Gastroesophageal sphincter (tissue), 3 donors: Measurements from ENCODE around the gene BLOC1S6.

Experiments used
- EP300 ChIP-seq: sonication (generic); formaldehyde crosslinking; IDR thresholded peaks from one replicate; pipeline ENCODE4 v1.6.1; 2017; ENCODE audit warnings: antibody characterized with exemption, mild to moderate bottlenecking
- POLR2A ChIP-seq, 2 donors: fragments of 450-650 bp; IDR thresholded peaks; one replicate each; pipeline ENCODE4 v1.6.1; 2017; ENCODE audit warnings: antibody characterized with exemption in 2 of 2, mild to moderate bottlenecking in 2 of 2, moderate library complexity in 1 of 2
- POLR2AphosphoS5 ChIP-seq: sonication (generic); formaldehyde crosslinking; IDR thresholded peaks from one replicate; pipeline ENCODE4 v1.6.1; 2017; ENCODE audit warnings: antibody characterized with exemption
- TF ChIP-seq, protein P1 (sequence below), 4 experiments: fragments of 200-600 bp in 2 of 4; fragments of 450-650 bp in 2 of 4; sonication (generic) in 1 of 4; IDR thresholded peaks; one replicate each; pipeline ENCODE4 v1.5.1; 2017 to 2019; ENCODE audit warnings: antibody characterized with exemption in 4 of 4, mild to moderate bottlenecking in 2 of 4, moderate library complexity in 2 of 4

DNA sequence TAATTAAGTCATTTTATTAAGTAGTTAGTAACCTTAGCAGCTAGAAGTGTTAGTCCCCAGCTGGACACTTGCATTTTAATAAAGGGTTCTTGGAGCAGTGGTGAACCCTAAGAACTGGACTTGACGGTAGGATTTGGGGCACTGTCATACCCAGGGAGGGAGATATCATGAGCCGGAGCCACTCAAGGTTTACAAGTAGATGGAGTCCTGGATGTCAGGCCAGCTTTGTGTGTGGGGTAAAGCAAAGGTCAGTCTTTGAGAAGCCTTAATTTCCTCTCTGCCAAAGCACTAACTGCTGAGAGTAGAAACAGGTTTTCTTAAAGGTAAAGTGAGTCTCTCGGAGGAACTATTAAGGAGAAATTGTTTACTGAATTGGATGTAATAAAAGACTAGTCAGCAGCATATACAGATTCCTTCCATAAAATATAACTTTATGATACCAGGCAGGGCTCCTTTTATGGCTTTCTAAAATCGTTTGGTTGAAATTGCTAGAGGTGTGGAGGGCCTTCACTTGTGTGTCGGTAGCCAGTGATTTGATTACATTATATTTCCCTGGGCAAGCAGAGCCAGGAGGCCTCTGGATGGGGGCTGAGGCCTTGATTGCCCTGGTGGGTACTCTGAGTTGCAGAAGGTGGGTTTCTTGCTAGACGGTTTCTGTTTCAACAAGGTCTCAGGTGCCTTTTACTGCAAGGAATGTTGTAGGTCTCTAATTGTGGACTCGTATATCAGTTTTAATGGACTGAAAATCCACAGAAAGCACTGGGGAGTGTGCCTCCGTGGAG, 70.8 kb downstream of the BLOC1S6 start:
- TF ChIP-seq, protein P1, sequence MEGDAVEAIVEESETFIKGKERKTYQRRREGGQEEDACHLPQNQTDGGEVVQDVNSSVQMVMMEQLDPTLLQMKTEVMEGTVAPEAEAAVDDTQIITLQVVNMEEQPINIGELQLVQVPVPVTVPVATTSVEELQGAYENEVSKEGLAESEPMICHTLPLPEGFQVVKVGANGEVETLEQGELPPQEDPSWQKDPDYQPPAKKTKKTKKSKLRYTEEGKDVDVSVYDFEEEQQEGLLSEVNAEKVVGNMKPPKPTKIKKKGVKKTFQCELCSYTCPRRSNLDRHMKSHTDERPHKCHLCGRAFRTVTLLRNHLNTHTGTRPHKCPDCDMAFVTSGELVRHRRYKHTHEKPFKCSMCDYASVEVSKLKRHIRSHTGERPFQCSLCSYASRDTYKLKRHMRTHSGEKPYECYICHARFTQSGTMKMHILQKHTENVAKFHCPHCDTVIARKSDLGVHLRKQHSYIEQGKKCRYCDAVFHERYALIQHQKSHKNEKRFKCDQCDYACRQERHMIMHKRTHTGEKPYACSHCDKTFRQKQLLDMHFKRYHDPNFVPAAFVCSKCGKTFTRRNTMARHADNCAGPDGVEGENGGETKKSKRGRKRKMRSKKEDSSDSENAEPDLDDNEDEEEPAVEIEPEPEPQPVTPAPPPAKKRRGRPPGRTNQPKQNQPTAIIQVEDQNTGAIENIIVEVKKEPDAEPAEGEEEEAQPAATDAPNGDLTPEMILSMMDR (IDR thresholded peaks at IDR 0.05), result no peak
- no peak for TF ChIP-seq POLR2A (IDR thresholded peaks at IDR 0.05)
- TF ChIP-seq POLR2AphosphoS5, result no peak
- TF ChIP-seq EP300, result no peak
